Measurements from ENCODE around the gene SCARB1. TPM values are rescaled to one million over a fixed set of nuclear protein-coding genes. Genes with fewer than 3 reads are reported as not detected.
A peak's percentile ranks its signal among the peaks of the same experiment; 100 is the strongest.

The SCARB1 gene
- total and polyA plus RNA-seq, 2 of the 13 experiments (the other 11 are each of a cell fraction or from before 2014, with no cell fraction given) = 63.4 to 160 TPM

DNA sequence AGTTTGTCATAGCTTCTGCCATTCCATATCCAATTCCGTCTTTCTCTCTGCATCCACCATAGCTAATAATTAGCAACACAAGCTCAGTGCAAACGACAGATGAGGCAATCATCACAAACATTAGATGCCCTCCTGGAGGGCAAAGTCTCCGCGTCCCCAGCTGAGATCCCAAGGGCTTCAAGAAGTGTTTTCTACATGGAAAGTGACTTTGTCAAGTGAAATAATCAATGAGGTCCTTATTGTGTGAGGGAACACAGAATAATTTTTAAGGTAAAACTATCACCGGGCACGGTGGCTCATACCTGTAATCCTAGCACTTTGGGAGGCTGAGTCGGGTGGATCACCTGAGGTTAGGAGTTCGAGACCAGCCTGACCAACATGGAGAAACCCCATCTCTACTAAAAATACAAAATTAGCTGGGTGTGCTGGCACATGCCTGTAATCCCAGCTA is 36.7 kb upstream of the SCARB1 start (continued):
- TF ChIP-seq, protein P1, sequence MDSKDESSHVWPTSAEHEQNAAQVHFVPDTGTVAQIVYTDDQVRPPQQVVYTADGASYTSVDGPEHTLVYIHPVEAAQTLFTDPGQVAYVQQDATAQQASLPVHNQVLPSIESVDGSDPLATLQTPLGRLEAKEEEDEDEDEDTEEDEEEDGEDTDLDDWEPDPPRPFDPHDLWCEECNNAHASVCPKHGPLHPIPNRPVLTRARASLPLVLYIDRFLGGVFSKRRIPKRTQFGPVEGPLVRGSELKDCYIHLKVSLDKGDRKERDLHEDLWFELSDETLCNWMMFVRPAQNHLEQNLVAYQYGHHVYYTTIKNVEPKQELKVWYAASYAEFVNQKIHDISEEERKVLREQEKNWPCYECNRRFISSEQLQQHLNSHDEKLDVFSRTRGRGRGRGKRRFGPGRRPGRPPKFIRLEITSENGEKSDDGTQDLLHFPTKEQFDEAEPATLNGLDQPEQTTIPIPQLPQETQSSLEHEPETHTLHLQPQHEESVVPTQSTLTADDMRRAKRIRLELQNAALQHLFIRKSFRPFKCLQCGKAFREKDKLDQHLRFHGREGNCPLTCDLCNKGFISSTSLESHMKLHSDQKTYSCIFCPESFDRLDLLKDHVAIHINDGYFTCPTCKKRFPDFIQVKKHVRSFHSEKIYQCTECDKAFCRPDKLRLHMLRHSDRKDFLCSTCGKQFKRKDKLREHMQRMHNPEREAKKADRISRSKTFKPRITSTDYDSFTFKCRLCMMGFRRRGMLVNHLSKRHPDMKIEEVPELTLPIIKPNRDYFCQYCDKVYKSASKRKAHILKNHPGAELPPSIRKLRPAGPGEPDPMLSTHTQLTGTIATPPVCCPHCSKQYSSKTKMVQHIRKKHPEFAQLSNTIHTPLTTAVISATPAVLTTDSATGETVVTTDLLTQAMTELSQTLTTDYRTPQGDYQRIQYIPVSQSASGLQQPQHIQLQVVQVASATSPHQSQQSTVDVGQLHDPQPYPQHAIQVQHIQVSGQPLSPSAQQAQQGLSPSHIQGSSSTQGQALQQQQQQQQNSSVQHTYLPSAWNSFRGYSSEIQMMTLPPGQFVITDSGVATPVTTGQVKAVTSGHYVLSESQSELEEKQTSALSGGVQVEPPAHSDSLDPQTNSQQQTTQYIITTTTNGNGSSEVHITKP (CRISPR knock-in tag; IDR thresholded peaks at IDR 0.05; ENCODE audit: low read depth) = peak; percentile 48; the same call in 1 of the 2 replicates
- TF ChIP-seq ONECUT2 (CRISPR knock-in tag; IDR thresholded peaks at IDR 0.05) (peak; percentile 90), YEATS4 (CRISPR knock-in tag; IDR thresholded peaks at IDR 0.05; ENCODE audit: borderline replicate concordance) (peak; percentile 73; the same call in 1 of the 2 replicates), ZNF777 (CRISPR knock-in tag; IDR thresholded peaks at IDR 0.05) (0 out of 2 replicates have a peak, but pooled peaks have one; percentile 25), CHD4 (IDR thresholded peaks at IDR 0.05; ENCODE audit: borderline replicate concordance, low read length) (peak; percentile 79; the same call in 1 of the 2 replicates), HNF4A (CRISPR knock-in tag; IDR thresholded peaks at IDR 0.05) (peak; percentile 98), FOXO1 (CRISPR knock-in tag; IDR thresholded peaks at IDR 0.05) (peak; percentile 78; the same call in 1 of the 2 replicates), MED1 (CRISPR knock-in tag; IDR thresholded peaks at IDR 0.05) (peak; percentile 94), ZNF12 (CRISPR knock-in tag; IDR thresholded peaks at IDR 0.05) (peak; percentile 33; the same call in 1 of the 2 replicates), SAP130 (CRISPR knock-in tag; IDR thresholded peaks at IDR 0.05; ENCODE audit: low read depth) (peak; percentile 80), ZNF264 (CRISPR knock-in tag; IDR thresholded peaks at IDR 0.05) (peak; percentile 90), YEATS2 (CRISPR knock-in tag; IDR thresholded peaks at IDR 0.05; ENCODE audit: borderline replicate concordance) (0 out of 2 replicates have a peak, but pooled peaks have one; percentile 20), DPF2 (CRISPR knock-in tag; IDR thresholded peaks at IDR 0.05; ENCODE audit: borderline replicate concordance, low read depth) (peak; percentile 84), SALL1 (CRISPR knock-in tag; IDR thresholded peaks at IDR 0.05) (peak; percentile 91)
- TF ChIP-seq, protein P2, sequence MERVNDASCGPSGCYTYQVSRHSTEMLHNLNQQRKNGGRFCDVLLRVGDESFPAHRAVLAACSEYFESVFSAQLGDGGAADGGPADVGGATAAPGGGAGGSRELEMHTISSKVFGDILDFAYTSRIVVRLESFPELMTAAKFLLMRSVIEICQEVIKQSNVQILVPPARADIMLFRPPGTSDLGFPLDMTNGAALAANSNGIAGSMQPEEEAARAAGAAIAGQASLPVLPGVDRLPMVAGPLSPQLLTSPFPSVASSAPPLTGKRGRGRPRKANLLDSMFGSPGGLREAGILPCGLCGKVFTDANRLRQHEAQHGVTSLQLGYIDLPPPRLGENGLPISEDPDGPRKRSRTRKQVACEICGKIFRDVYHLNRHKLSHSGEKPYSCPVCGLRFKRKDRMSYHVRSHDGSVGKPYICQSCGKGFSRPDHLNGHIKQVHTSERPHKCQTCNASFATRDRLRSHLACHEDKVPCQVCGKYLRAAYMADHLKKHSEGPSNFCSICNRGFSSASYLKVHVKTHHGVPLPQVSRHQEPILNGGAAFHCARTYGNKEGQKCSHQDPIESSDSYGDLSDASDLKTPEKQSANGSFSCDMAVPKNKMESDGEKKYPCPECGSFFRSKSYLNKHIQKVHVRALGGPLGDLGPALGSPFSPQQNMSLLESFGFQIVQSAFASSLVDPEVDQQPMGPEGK (CRISPR knock-in tag; IDR thresholded peaks at IDR 0.05) = peak; percentile 73
- TF ChIP-seq, protein P3, sequence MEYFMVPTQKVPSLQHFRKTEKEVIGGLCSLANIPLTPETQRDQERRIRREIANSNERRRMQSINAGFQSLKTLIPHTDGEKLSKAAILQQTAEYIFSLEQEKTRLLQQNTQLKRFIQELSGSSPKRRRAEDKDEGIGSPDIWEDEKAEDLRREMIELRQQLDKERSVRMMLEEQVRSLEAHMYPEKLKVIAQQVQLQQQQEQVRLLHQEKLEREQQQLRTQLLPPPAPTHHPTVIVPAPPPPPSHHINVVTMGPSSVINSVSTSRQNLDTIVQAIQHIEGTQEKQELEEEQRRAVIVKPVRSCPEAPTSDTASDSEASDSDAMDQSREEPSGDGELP (IDR thresholded peaks at IDR 0.05; ENCODE audit: borderline replicate concordance, low read depth) = peak; percentile 97
- TF ChIP-seq, protein P4, sequence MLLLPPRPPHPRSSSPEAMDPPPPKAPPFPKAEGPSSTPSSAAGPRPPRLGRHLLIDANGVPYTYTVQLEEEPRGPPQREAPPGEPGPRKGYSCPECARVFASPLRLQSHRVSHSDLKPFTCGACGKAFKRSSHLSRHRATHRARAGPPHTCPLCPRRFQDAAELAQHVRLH (CRISPR knock-in tag; IDR thresholded peaks at IDR 0.05; ENCODE audit: borderline replicate concordance, low read depth) = peak; percentile 66; the same call in 1 of the 2 replicates
- TF ChIP-seq, protein P5, sequence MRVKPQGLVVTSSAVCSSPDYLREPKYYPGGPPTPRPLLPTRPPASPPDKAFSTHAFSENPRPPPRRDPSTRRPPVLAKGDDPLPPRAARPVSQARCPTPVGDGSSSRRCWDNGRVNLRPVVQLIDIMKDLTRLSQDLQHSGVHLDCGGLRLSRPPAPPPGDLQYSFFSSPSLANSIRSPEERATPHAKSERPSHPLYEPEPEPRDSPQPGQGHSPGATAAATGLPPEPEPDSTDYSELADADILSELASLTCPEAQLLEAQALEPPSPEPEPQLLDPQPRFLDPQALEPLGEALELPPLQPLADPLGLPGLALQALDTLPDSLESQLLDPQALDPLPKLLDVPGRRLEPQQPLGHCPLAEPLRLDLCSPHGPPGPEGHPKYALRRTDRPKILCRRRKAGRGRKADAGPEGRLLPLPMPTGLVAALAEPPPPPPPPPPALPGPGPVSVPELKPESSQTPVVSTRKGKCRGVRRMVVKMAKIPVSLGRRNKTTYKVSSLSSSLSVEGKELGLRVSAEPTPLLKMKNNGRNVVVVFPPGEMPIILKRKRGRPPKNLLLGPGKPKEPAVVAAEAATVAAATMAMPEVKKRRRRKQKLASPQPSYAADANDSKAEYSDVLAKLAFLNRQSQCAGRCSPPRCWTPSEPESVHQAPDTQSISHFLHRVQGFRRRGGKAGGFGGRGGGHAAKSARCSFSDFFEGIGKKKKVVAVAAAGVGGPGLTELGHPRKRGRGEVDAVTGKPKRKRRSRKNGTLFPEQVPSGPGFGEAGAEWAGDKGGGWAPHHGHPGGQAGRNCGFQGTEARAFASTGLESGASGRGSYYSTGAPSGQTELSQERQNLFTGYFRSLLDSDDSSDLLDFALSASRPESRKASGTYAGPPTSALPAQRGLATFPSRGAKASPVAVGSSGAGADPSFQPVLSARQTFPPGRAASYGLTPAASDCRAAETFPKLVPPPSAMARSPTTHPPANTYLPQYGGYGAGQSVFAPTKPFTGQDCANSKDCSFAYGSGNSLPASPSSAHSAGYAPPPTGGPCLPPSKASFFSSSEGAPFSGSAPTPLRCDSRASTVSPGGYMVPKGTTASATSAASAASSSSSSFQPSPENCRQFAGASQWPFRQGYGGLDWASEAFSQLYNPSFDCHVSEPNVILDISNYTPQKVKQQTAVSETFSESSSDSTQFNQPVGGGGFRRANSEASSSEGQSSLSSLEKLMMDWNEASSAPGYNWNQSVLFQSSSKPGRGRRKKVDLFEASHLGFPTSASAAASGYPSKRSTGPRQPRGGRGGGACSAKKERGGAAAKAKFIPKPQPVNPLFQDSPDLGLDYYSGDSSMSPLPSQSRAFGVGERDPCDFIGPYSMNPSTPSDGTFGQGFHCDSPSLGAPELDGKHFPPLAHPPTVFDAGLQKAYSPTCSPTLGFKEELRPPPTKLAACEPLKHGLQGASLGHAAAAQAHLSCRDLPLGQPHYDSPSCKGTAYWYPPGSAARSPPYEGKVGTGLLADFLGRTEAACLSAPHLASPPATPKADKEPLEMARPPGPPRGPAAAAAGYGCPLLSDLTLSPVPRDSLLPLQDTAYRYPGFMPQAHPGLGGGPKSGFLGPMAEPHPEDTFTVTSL (CRISPR knock-in tag; IDR thresholded peaks at IDR 0.05; ENCODE audit: borderline replicate concordance) = peak; percentile 82; the same call in 1 of the 2 replicates
